ENCODE measurements around the gene CHIT1. TPM values are rescaled to one million over a fixed set of nuclear protein-coding genes. Genes with fewer than 3 reads are reported as not detected.

CHIT1 gene
- total and polyA plus RNA-seq, 2 of the 8 experiments (the other 6 are each of a cell fraction or from before 2014, with no cell fraction given), result not detected

GRCh38 chr1:203180611-203181330 lies 48.7 kb downstream of the CHIT1 start:
- no peak overlapping the region for H2AK5ac ChIP-seq (ENCODE audit: low read depth, low read length)
- no peaks in the 10 kb centered on the region for H3K79me2 ChIP-seq (ENCODE audit: control insufficient read depth in 1 of 2, insufficient read depth in 2 of 2, low read length in 2 of 2)
- no peak for DNase-seq (ENCODE audit: low read depth in 1 of 2, low spot score in 2 of 2)
- TF ChIP-seq NRF1 (IDR thresholded peaks at IDR 0.05; ENCODE audit: low read depth, low read length) (no peak), HDAC6 (IDR thresholded peaks at IDR 0.05; ENCODE audit: low read depth, low read length) (no peak), ZNF274 (IDR thresholded peaks at IDR 0.05; ENCODE audit: borderline replicate concordance, extremely low read depth, low read length) (no peak)
- TF ChIP-seq, protein P1, sequence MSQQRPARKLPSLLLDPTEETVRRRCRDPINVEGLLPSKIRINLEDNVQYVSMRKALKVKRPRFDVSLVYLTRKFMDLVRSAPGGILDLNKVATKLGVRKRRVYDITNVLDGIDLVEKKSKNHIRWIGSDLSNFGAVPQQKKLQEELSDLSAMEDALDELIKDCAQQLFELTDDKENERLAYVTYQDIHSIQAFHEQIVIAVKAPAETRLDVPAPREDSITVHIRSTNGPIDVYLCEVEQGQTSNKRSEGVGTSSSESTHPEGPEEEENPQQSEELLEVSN (IDR thresholded peaks at IDR 0.05), result no peak
- TF ChIP-seq, protein P2, sequence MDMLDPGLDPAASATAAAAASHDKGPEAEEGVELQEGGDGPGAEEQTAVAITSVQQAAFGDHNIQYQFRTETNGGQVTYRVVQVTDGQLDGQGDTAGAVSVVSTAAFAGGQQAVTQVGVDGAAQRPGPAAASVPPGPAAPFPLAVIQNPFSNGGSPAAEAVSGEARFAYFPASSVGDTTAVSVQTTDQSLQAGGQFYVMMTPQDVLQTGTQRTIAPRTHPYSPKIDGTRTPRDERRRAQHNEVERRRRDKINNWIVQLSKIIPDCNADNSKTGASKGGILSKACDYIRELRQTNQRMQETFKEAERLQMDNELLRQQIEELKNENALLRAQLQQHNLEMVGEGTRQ (IDR thresholded peaks at IDR 0.05; ENCODE audit: low read length), result no peak
- no peak overlapping the region for H3K18ac ChIP-seq (ENCODE audit: extremely low read depth, low read length)
- no peak overlapping the region for H3K4ac ChIP-seq (replicated peaks; ENCODE audit: insufficient read length, low read depth, low read length)
- POLR2A ChIA-PET (ENCODE audit: partially characterized antibody), result no interaction called here
- no peak overlapping the region for H4K5ac ChIP-seq (ENCODE audit: insufficient read length, low read depth, low read length)
- no peaks in the 10 kb centered on the region for H3K9me3 ChIP-seq (ENCODE audit: insufficient read depth in 2 of 2, low read depth in 1 of 2, low read length in 1 of 2)
- H3K23me2 ChIP-seq (ENCODE audit: low read depth, low read length), result no peaks in the 10 kb centered on the region
- H3K4me2 ChIP-seq (ENCODE audit: insufficient read depth in 1 of 2, low read depth in 2 of 2, low read length in 2 of 2), result no peak overlapping the region
- no peak overlapping the region for H3K14ac ChIP-seq (ENCODE audit: insufficient read length)
- H2BK12ac ChIP-seq (ENCODE audit: low read depth, low read length), result no peak overlapping the region
- H3K27ac ChIP-seq (ENCODE audit: low read depth, low read length), result no peak overlapping the region
- no peaks in the 10 kb centered on the region for H3K27me3 ChIP-seq (replicated peaks in 1 of 4; ENCODE audit: control insufficient read depth in 3 of 4, extremely low read depth in 1 of 4, insufficient read depth in 3 of 4, low read length in 3 of 4)
- H4K20me1 ChIP-seq (replicated peaks in 1 of 2; ENCODE audit: control insufficient read depth in 1 of 2, insufficient read depth in 2 of 2, low read length in 2 of 2), result no peaks in the 10 kb centered on the region
- H2BK15ac ChIP-seq (ENCODE audit: low read length), result no peak overlapping the region
- CTCF ChIA-PET (ENCODE audit: partially characterized antibody), result interaction anchor here (1.6 to 6.1 kb wide), 4 partner anchors 8 to 63 kb away, joined by 5 to 67 read pairs (median 42); partner anchors contain the start of gene MYBPH
- H3K4me1 ChIP-seq (replicated peaks in 1 of 4; ENCODE audit: control insufficient read depth in 3 of 4, insufficient read depth in 4 of 4, low read length in 3 of 4), result peaks cover 3 to 9% (median 4%) of the 10 kb centered on the region in 4 experiments; a peak in 6 of 7 replicates
- no peak overlapping the region for H3K4me3 ChIP-seq (ENCODE audit: extremely low read depth in 1 of 4, insufficient read depth in 2 of 4, low read depth in 3 of 4, low read length in 4 of 4)
- no peak overlapping the region for H2BK20ac ChIP-seq (ENCODE audit: low read length)
- FAIRE-seq, result no peak
- 88% methylated on average over 9 of the region's 11 CpGs; no CpG with 5 or more reads in 1 of the 2 experiments for WGBS, 2 experiments (ENCODE audit: extremely low coverage in 1 of 2, insufficient coverage in 1 of 2, insufficient read length in 1 of 2, insufficient replicate concordance in 2 of 2, low coverage in 1 of 2, low lambda C conversion rate in 2 of 2, missing lambda C conversion rate in 1 of 2)
- H3K56ac ChIP-seq (replicated peaks; ENCODE audit: insufficient read length, low read depth, low read length), result no peak overlapping the region
- H3K36me3 ChIP-seq (ENCODE audit: control insufficient read depth in 2 of 4, insufficient read depth in 4 of 4, low read length in 3 of 4), result no peaks in the 10 kb centered on the region
- H3K23ac ChIP-seq (ENCODE audit: insufficient read length), result no peak overlapping the region
- no peaks in the 10 kb centered on the region for H3K79me1 ChIP-seq (ENCODE audit: low read depth, low read length)
- H4K91ac ChIP-seq (replicated peaks; ENCODE audit: insufficient read length, low read length), result no peak overlapping the region
- no peak overlapping the region for H2BK5ac ChIP-seq (ENCODE audit: low read depth, low read length)
- no peak overlapping the region for H2BK120ac ChIP-seq (replicated peaks; ENCODE audit: low read depth, low read length)
- no peak overlapping the region for H2AFZ ChIP-seq (ENCODE audit: low read length)
- H3K9ac ChIP-seq (replicated peaks in 1 of 4; ENCODE audit: extremely low read depth in 1 of 4, low read depth in 3 of 4, low read length in 3 of 4), result no peak overlapping the region
- H4K8ac ChIP-seq (ENCODE audit: extremely low read depth, insufficient read depth, low read length), result no peak overlapping the region; the same call in 1 of the 2 replicates

All from H1 (cell line).